ENCODE measurements around the gene TAS1R2.
"Not testable (repeated sequence)": the region's sequence is repeated elsewhere in the genome, so short reads cannot be mapped to it uniquely, and the experiment has no call there.

Gene TAS1R2

DNA sequence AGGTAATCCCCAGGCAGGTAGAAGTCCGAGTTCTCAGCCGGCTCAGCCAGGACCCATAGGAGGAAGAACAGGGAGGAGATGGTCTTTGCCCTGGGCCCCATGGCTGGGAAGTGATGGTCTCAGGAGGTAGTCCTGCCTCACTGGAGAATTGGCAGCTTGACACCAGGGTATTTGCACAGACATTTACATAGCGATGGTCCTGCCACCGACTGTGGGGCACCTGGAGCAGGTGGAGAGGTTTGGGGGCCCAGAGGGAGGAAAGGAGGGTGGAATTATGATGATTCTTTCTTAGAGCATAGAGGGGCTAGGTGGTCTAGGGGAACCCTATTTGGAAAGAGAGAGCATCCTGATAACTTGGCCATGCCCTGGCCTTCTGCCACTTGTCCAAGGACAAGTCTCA is at the start of gene TAS1R2:
Gene TAS1R2 (minus strand): TSS at position 101 of the 400 bp plus-strand sequence. CDS start 0 bp downstream, at position 101.
- no peak for DNase-seq

DNA sequence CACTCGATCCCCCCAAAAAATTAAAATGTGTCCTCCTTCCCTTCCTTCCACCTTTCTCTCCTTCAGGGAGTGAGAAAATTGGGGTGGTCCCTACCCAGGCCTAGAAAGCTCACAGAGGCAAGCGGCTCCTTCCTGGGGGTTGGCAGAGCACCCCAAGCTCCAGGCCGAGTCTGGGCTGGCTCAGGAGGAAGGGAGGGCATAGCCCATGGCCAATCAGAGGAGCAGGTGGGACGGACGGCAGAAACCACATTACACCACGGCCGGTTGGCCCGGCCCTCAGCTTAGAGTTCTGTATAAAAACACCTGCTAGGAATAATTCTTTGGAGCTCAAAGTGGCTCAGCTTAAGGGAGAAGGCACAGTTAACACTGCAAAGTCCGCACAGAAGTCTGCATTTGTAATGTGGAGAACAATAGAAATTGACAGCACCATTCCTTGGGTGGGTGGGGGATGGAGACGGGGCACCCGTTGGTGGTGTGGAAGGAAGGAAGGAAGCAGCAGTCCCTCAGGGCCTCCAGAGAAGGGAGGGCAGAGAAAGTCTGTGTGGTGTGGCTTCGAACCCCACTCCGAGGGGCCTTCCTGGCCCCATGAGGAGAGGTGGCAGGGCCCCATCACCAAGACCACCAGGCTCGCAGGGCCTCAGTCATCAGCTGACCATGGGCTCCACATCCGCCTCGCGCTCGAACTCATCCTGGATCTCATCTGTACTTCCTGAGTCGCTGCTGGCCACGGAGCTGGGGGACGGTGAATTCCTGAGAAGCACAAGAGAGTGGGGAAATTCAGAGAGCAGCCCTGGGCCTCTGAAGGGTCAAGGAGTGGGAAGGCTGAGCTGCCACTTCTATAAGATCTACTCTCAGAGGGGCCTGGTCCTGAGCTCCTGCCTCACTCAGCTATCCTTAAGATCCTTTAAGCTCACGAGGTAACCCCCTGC is 48.7 kb upstream of the TAS1R2 start:
- DNase-seq = no peak

- peak; percentile 27 to 46 for DNase-seq
Observed at GRCh38 chr1:18907021-18907916, 47.8 kb upstream of the TAS1R2 start.

DNA sequence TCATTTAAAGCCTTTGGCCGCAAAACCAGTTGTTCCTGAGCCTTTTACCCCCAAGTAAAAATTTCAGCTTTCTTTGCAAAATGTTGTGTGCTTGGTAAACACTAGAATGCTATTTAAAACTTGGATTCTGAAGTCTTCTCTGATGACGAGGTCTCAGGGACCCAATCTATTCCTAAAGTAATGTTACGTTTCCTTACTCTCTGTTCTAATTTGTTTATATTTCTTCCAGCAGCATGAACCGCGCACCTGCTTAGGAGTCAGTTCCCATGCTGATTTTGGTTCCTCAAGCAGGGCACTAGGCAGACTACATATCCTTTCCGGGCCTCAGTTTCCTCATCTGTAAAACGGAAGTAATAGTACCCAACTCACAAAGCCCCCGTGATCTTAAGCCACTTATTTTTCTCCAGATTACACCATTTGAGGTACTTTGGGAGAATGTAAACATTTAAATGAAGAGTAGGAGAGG is 43.9 kb upstream of the TAS1R2 start:
- DNase-seq = no peak

GRCh38 chr1:18902523-18903290 is 43.2 kb upstream of the TAS1R2 start, which contains the start of gene ALDH4A1:
Gene ALDH4A1, minus strand, starts transcription at chr1:18902555. Its CDS starts 32 bp downstream, at chr1:18902523.
- DNase-seq = peak; percentile 74 to 95

DNA sequence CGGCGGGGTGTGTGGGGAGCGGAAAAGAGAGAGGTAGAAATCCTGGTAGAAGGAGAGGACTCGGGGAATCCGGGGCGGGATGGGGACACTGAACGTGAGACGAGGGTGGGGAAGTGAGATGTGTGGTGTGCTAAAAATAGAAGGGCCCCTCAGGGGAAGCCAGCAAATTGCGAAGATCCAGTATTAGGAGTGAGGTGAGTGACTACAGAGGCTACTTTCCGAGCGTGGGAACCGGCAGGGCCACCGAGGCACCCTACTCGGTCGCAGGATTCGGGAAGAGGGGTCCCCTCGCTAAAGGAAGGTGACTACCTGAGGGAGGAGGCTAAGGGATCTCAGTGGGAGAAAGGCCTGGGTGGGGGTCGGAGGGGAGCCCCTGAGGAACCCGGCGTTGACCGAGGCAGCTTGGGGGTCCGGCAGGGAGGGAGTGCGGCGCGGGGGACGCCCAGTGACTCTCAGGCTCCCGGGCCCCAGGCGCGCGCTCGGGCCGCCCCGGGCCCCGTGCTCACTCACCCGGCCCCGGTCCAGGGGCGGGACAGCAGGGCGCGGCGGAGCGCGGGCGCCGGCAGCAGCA is 42.6 kb upstream of the TAS1R2 start:
- DNase-seq = peak in 1 of 2 donors; percentile 39

DNA sequence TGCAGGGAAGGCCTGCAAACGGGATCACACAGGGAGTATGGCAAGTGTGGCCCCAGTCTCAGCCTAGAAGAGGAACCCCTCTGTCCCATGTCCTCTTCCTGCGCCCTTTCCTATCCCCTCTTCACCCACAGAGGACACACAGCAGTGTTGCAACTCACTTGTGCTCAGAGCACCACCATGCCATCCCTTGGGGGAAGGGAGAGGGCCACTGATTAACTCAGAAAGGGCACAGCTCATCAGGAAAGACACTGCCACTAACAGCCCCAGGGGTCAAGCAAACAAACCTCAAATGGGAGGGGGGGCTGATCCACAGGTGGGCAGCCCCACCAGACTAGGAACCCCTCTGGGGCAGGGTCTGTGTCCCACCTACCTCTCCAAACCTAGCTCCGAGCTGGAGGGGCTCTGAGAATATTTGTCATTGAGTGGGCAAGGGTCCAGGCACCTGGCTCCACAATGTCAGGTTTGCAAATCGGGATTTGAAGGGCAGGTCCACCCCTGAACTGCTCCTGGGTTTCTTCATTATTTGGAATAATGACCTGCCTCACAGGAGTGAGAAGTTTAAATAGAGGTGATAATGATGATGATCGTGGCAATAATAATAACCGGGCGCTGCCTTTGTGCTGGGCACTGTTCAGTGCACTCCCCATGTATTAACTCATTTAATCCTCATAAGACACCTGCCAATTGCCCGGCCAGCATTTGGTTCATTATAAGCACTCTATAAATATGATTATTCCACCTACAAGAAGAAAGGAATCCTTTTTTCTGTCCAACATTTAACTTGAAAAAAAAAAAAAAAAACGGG is 41.9 kb upstream of the TAS1R2 start:
- no peak for DNase-seq

GRCh38 chr1:18900303-18900841 is 40.9 kb upstream of the TAS1R2 start:
- DNase-seq = no peak

- no peak for DNase-seq
Observed at GRCh38 chr1:18899363-18900049, 40.0 kb upstream of the TAS1R2 start.

DNA sequence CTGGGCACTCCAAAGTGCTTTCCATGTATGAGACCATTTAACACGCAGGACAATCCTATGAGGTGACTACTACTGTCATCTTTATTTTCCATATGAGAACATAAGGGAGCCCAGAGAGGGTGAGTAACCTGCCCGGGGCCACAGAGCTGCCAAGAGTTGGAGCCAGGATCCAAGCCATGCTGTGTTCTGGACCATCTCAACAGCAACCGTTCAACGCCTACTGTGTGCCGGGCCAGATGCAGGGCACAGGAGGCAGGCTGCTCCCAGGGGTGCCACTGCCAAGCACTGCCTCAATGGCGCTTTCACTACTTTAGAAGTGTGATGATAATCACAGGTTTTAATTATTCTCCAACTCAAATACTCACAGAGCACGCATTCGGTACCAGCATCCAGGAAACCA is 39.1 kb upstream of the TAS1R2 start:
- no peak for DNase-seq

DNA sequence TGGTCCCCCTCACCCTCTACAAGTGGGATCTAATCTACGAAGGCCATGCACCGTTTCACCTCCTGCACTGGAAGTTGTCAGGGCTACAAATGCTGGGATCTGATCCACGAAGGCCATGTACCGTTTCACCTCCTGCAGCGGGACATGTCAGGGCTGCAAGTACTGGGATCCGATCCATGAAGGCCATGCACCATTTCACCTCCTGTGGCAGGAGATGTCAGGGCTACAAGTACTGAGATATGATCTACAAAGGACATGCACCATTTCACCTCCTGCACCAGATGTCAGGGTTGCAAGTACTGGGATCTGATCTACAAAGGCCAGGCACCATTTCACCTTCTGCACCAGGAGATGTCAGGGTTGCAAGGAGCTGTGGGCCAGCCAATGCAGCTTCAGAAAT is 35.9 kb upstream of the TAS1R2 start:
- no peak for DNase-seq

DNA sequence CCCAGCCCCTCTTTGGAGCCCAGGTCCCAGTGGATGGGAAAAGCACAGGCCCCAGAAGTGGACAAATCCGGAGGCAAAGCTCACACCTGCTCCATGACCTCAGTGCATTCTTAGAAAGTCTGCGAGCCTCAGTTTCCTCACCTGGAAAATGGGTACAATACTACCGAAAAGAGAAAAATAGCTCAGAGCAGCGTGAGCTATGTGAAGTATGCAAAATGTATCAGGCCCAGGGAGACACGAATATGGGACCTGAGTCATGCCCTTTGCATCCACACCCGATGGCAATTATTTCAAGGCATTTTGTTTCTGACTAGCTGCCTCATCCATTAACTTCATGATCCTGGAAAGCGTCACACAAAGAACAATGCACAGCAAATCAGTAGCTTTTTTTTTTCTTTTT is 33.7 kb upstream of the TAS1R2 start:
- DNase-seq = no peak

DNA sequence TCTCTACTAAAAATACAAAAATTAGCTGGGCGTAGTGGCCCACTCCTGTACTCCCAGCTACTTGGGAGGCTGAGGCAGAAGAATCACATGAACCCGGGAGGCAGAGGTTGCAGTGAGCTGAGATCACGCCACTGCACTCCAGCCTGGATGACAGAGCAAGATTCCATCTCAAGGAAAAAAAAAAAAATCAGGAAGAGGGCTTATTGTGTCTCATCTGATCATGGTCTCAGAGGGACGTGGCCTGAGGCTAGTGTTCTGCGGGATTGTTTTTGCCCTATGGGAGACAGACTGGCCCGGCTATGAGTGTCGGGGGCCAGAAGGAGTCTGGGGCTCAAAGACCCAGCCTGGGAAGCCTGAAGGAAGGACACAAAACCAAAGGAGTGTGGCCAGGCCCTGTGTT is 32.4 kb upstream of the TAS1R2 start:
- DNase-seq = not testable (repeated sequence)

GRCh38 chr1:18891426-18891780 is 31.9 kb upstream of the TAS1R2 start:
- no peak for DNase-seq

- no peak for DNase-seq
Observed at GRCh38 chr1:18890706-18891425, 31.4 kb upstream of the TAS1R2 start.

DNA sequence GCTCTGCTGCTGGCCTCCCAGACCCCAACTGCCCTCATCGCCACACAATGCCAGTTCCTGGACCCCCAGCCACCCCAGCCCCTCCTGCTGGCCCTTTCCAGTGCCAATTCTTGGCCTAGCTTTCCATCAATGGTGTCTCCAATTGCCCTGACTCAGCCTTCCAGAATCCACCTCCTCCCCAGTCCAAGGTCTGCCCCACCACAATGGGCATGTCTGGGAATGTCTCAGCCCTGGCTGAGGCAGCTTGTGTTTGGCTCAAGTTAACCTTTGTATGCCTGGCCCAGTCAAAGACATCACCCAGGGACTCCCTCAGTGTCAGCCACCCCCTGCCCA is 26.5 kb upstream of the TAS1R2 start:
- no peak for DNase-seq

- no peak for DNase-seq
Observed at GRCh38 chr1:18885311-18886002, 26.0 kb upstream of the TAS1R2 start.

DNA sequence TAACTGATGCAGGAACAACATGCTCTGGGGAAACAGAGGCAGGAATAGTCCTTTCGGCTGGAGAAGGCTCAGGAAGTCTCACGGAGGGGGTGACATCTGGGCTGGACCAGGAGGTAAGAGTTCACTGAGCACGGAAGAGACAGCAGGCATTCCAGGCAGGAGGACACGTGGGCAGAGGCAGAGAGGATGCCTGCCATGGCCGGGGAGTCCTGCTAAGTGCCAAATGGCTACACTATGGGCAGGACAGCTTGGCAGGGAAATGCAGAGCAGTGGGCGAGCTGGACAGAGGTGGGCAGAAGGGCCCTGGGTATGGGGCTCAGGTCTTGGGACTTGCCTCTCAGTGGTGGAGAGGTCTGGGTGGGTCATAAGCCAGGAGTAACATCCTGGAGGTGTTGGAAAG is 25.3 kb upstream of the TAS1R2 start:
- no peak for DNase-seq

DNA sequence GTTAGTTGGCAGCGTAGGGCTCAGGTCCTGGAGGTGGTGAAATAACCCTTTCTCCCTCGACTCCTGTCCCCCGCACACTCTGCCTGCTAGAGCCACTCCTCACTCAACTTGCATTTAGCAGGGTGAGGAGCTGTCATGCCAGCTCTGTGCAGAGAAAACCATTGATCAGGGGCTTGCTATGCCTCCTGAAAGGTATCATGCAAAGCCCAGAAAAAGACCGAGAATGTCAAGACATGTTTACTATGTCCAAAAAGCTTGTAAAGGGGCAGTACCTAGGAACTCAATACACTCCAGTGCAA is 24.9 kb upstream of the TAS1R2 start:
- no peak for DNase-seq
